Natural killer cell treated with Interleukin-12 subunit alpha and Interleukin-12 subunit beta and Interleukin-15 and Interleukin-18, amount 100 ng/mL, for 72 hours (primary cell): ENCODE results near the gene RBBP7. TPM values are rescaled to one million over a fixed set of nuclear protein-coding genes. Genes with fewer than 3 reads are reported as not detected.
A peak's percentile ranks its signal among the peaks of the same experiment; 100 is the strongest.

Experiments
- ATAC-seq, 2 donors: fragments of 150-1000 bp; cut with Tn5 transposase in 1 of 2; sonication (Bioruptor Pico), chemical (Tn5 transposase) in 1 of 2; 2 replicates each; pipeline ENCODE4 v1.10.0; 2021
- DNase-seq: peaks from one replicate; pipeline ENCODE4 v3.0.0; 2022; ENCODE audit warnings: low spot score
- H3K27ac Mint-ChIP-seq, 2 donors: 1 replicate in 1 of 2; 2 replicates in 1 of 2; pipeline ENCODE4 v1.8.0; 2022; ENCODE audit warnings: mixed read lengths in 2 of 2, mild to moderate bottlenecking in 1 of 2, moderate library complexity in 1 of 2
- H3K27me3 Mint-ChIP-seq, 2 donors: 1 replicate in 1 of 2; 2 replicates in 1 of 2; pipeline ENCODE4 v1.8.0; 2022; ENCODE audit warnings: mixed read lengths in 2 of 2
- H3K36me3 Mint-ChIP-seq: one replicate; pipeline ENCODE4 v1.8.0; 2022; ENCODE audit warnings: mixed read lengths
- H3K4me1 Mint-ChIP-seq, 2 donors: 1 replicate in 1 of 2; 2 replicates in 1 of 2; pipeline ENCODE4 v1.8.0; 2022; ENCODE audit warnings: low read depth in 2 of 2, mixed read lengths in 2 of 2, mild to moderate bottlenecking in 1 of 2
- H3K4me3 Mint-ChIP-seq: one replicate; pipeline ENCODE4 v1.8.0; 2022; ENCODE audit warnings: mixed read lengths
- H3K9me3 Mint-ChIP-seq: 2 replicates; pipeline ENCODE4 v1.8.0; 2022; ENCODE audit warnings: mixed read lengths
- total RNA-seq, 2 donors: library from RNA; stranded (reverse); gene quantifications; one replicate each; pipeline ENCODE4 v1.2.3, GENCODE V29; 2022

The RBBP7 gene
- 100 to 1,000 TPM; 131 to 157 TPM for total RNA-seq

DNA sequence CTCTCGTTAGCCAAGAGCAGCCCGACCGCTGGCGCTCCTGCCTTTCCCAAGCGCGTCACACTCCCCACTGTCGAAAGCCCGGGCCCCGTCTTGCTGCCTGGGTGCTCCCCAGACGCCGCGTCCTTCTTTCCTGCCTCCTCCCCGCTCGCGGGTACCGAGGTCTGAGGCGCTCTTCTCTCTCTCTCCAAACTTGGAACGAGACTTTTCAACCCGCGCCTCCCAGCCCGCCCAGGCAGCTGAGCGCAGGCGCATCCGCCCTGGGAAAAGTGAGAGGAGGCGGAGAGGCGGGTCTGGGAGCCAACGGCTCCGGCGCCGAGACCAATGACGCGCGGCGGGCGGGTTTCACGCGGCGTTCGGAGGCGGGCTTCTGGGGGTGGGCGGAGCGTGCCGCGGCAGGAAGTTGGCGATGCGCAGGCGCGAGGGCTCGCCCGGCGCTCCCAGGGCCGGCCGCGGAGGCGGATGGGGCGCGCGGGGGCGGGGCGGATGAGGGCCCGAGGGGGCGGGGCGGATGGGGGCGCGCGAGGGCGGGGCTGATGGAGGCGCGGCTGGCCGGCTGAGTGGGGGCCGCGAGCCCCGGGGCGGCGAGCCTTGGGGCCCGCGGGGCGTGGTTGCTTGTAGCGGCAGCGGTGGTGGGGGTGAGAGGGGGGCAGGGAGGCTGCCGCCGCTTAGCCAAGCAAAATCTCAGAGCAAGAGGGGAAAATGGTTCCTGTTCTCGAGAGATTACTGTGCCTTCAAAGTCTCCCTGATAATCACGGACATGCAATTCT, at the start of gene RBBP7:
RBBP7 (minus strand) TSS at position 268 of the 767 bp plus-strand sequence. CDS start 309 bp downstream, outside the sequence.
- H3K9me3 Mint-ChIP-seq, result no peaks in the 10 kb centered on the region
- peak within 1 kb of the TSS; percentile 94 to 98 for H3K27ac Mint-ChIP-seq
- peak; percentile 92 to 95 for ATAC-seq
- peaks cover 0 to 10% of the 10 kb centered on the region in 2 donors for H3K27me3 Mint-ChIP-seq
- peak within 1 kb of the TSS; percentile 97 for H3K4me3 Mint-ChIP-seq
- H3K4me1 Mint-ChIP-seq, result peaks cover 23 to 30% of the 10 kb centered on the region in 2 donors
- DNase-seq, result peak; percentile 97
- H3K36me3 Mint-ChIP-seq, result peaks cover 9% of the 10 kb centered on the region

DNA sequence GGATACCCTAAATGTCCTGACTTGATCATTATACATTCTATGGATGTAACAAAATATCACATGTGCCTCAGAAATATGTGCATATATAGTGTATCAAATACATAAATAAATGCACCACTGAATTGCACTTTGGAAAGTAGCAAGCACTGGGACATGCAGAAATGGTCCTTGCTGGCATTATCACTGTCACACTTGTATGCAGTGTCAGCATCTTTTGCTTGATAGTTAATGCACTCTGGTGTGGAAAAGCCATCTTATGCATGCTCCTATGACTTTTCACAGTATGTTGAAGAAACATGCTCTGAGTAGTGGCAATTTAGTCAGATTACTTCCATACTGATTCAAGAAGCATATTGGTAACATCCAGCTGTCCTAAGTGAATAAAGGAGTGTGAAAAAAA, 48.8 kb upstream of the RBBP7 start:
- H3K4me1 Mint-ChIP-seq, result no peaks in the 10 kb centered on the region
- no peak overlapping the region for H3K27ac Mint-ChIP-seq
- no peak for ATAC-seq
- no peaks in the 10 kb centered on the region for H3K9me3 Mint-ChIP-seq
- H3K27me3 Mint-ChIP-seq, result peaks cover 7 to 36% of the 10 kb centered on the region in 2 donors
- no peak for DNase-seq
- H3K4me3 Mint-ChIP-seq, result no peak overlapping the region
- no peaks in the 10 kb centered on the region for H3K36me3 Mint-ChIP-seq

DNA sequence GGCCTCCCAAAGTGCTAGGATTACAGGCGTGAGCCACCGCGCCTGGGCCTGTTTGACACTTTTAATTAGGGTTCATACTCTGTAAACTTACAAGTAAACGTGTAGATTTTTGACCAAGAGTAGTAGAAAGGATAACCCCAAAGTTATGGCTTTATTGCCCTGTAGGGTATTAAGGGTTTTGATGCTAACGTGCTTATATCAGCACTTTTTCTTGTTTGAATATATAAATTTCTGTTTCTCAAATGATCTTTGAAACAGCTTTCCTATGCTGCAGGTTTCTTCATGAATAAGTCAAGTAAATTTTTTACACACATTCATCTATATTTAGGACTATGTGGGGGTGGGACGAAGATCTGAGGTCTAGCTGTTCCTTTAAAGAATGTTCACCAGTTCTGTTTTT, 47.0 kb upstream of the RBBP7 start:
- ATAC-seq (no peak), DNase-seq (no peak)
- H3K4me3 Mint-ChIP-seq, result no peak overlapping the region
- H3K27me3 Mint-ChIP-seq, result peaks cover 7 to 29% of the 10 kb centered on the region in 2 donors
- no peaks in the 10 kb centered on the region for H3K4me1 Mint-ChIP-seq
- H3K27ac Mint-ChIP-seq, result no peak overlapping the region
- no peaks in the 10 kb centered on the region for H3K36me3 Mint-ChIP-seq
- H3K9me3 Mint-ChIP-seq, result no peaks in the 10 kb centered on the region

DNA sequence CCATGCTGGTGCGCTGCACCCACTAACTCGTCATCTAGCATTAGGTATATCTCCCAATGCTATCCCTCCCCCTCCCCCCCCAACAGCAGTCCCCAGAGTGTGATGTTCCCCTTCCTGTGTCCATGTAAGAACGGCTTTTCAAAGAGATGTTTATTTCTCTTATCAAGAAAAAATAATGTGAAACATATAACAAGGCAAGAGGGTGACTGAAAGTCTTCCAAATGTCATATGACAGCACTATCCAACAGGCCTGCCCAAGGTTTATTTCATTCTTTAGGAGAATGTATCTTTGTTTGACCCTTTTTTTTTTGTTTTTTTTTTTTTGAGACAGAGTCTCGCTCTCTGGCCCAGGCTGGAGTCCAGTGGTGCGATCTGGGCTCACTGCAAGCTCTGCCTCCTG, 46.4 kb upstream of the RBBP7 start:
- H3K27me3 Mint-ChIP-seq, result peaks cover 4 to 26% of the 10 kb centered on the region in 2 donors
- no peak overlapping the region for H3K4me3 Mint-ChIP-seq
- ATAC-seq, result no peak
- H3K36me3 Mint-ChIP-seq, result no peaks in the 10 kb centered on the region
- no peaks in the 10 kb centered on the region for H3K9me3 Mint-ChIP-seq
- no peak overlapping the region for H3K27ac Mint-ChIP-seq
- no peaks in the 10 kb centered on the region for H3K4me1 Mint-ChIP-seq
- DNase-seq, result no peak

DNA sequence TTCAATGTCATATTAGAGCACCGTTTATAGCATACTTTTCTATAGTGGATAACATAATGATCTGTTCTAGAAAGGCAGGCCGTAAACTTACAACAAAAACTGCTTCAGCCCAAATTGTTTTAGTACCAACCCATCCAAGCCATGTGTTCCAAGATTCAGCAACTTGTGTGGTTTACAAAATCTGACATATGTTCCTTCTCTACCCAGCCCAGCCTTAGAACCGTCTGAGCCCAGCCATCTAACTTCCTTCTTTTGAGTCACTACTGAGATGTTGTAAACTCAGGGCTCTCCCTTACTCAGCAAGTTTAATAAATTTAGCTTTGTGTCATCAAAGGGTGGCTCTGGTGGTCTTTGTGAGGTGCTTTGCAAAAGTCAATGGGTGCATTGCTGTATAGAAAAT, 43.9 kb upstream of the RBBP7 start:
- H3K4me3 Mint-ChIP-seq, result no peak overlapping the region
- H3K27ac Mint-ChIP-seq, result no peak overlapping the region
- peaks cover 0 to 19% of the 10 kb centered on the region in 2 donors for H3K27me3 Mint-ChIP-seq
- H3K9me3 Mint-ChIP-seq, result no peaks in the 10 kb centered on the region
- no peaks in the 10 kb centered on the region for H3K36me3 Mint-ChIP-seq
- DNase-seq, result no peak
- no peak for ATAC-seq
- H3K4me1 Mint-ChIP-seq, result no peaks in the 10 kb centered on the region

DNA sequence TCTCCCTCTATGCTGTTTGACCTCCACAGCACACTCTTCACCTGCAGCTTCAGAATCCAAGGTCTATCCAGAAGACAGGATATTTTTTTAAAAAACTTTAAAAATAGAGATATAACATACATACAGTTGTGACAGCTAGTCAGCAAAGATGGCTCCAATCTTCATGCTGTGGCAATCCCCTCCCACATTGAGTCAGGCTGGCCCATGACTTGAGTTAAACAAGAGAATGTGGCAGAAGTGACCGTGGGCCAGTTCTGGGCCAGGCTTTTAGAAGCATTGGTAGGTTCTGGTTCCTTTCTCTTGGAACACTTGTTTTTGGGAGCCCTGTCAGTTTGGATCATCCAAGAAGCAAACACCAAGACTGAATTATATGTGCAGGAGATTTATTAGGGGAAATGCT, 40.2 kb upstream of the RBBP7 start:
- ATAC-seq (no peak), DNase-seq (no peak)
- no peaks in the 10 kb centered on the region for H3K9me3 Mint-ChIP-seq
- no peak overlapping the region for H3K27ac Mint-ChIP-seq
- peaks cover 1 to 17% of the 10 kb centered on the region in 2 donors for H3K27me3 Mint-ChIP-seq
- no peak overlapping the region for H3K4me3 Mint-ChIP-seq
- no peaks in the 10 kb centered on the region for H3K36me3 Mint-ChIP-seq
- H3K4me1 Mint-ChIP-seq, result no peaks in the 10 kb centered on the region

DNA sequence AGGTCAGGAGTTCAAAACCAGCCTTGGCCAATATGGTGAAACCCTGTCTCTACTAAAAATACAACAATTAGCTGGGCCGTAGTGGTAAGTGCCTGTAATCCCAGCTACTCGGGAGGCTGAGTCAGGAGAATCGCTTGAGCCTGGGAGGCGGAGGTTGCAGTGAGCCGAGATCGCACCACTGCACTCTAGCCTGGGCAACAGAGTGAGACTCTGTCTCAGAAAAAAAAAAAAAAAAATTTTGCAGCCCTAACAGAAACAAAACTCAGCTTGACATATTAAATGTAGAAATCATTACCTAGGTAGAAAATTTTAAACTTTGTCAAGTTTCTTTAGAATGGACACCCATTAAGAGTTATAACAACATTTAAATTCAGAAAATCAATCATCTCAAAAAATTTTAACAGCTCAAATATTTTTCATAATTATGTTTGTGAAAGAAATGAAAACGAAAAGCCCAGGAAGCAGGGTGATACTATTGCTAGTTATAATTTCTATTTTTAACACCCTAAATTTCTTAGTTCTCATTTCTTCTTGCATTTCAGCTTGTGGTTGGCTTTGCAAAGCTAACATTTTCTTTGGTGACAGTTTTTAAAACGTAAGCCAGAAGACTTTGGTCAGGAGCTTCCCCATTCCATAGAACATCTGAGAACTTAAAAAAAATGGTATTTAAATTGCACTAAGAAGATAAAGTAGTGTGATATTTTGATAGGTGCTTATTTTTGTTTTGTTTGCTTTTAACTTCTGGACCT, 33.3 kb upstream of the RBBP7 start:
- Mint-ChIP-seq H3K27me3 (peaks cover 6 to 23% of the 10 kb centered on the region in 2 donors), H3K4me1 (no peaks in the 10 kb centered on the region), H3K36me3 (no peaks in the 10 kb centered on the region), H3K4me3 (no peak overlapping the region), H3K9me3 (no peaks in the 10 kb centered on the region), H3K27ac (no peak overlapping the region)
- ATAC-seq (no peak), DNase-seq (no peak)

DNA sequence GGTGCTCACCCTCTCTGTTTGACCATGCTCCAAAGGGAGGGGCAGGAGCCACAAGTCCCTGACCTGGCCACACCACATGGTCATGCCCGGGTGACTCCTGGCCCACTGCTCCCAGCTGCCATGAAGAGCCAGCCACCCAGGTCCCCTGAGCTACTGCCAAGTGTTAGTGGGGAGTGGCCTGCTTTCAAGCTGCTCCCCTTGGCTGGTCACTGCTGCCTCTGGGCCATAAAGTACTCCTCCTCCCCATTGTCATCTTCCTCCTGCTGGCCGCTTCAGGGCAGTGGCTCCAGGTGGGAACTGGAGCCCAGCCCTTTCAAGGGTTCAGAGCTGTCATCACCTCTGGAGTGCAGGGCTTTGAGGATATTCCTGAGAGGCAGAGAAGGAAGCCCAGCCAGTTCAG, 27.3 kb upstream of the RBBP7 start:
- DNase-seq (no peak), ATAC-seq (peak in 1 of 2 donors; percentile 50)
- Mint-ChIP-seq H3K27me3 (peaks cover 0 to 19% of the 10 kb centered on the region in 2 donors), H3K4me1 (peaks cover 4 to 5% of the 10 kb centered on the region in 2 donors), H3K9me3 (no peaks in the 10 kb centered on the region), H3K36me3 (no peaks in the 10 kb centered on the region), H3K27ac (no peak overlapping the region), H3K4me3 (no peak overlapping the region)

DNA sequence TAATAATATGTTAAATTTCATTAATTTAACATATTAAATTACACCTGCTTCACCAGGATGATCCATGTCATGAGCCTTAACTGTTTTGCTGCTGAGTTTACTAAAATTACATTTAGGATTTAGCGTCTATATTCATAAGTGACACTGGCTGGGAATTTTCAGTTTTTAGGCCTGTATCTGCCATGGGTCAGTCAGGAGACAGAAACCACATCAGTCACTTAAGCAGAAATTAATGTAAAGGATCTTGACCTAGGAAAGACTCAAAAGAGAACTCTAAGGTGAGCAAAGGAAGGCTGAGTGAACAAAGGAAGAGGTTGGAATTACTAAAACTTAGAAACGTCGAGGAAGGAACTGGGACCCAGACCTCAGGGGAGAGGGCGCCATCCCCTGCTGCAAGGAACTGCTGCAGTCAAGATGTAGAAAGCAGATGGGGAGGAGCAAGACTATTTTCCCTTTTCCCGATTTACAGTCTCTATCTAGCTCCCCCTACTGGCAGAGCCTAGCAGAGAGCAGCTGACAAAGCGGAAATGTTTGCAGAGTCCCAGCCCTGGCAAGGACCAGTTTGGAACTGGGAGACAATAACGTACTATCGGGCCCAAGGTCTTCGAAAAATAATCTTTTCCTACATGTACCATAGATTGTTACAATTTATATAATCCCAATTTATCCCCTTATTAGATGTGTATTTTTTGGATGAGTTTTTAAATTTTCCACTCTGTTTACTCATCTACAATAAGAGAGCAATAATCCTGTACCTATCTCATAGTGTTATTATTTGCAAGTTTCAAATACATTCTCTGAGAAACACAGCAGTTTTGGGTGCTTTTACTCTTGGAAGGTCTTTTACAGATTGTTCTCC, 22.6 kb upstream of the RBBP7 start:
- Mint-ChIP-seq H3K4me3 (no peak overlapping the region), H3K27ac (no peak overlapping the region), H3K27me3 (peaks cover 0 to 22% of the 10 kb centered on the region in 2 donors), H3K9me3 (no peaks in the 10 kb centered on the region), H3K36me3 (no peaks in the 10 kb centered on the region), H3K4me1 (peaks cover 5 to 6% of the 10 kb centered on the region in 2 donors)
- ATAC-seq, result peak; percentile 59 to 80
- DNase-seq, result peak; percentile 74

DNA sequence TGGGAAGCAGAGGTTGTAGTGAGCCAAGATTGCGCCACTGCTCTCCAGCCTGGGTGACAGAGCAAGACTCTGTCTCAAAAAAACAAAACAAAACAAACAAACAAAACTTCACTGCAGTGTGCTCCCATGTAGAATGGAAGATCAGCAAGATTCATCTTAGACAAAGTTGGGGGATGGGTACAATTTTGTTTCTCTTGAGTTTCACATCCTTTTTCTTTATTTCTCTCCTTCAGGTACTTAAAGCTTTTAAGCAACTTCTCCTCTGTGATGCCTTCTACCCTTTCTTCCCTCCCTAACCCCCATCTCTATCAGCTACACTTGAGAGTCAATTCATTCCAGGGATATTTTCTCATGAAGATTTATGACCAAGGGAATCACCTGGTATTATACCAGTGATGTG, 15.5 kb upstream of the RBBP7 start:
- Mint-ChIP-seq H3K36me3 (no peaks in the 10 kb centered on the region), H3K4me3 (no peak overlapping the region), H3K27me3 (peaks cover 0 to 26% of the 10 kb centered on the region in 2 donors), H3K27ac (no peak overlapping the region), H3K9me3 (no peaks in the 10 kb centered on the region), H3K4me1 (peaks cover 0 to 12% of the 10 kb centered on the region in 2 donors)
- no peak for ATAC-seq
- no peak for DNase-seq

DNA sequence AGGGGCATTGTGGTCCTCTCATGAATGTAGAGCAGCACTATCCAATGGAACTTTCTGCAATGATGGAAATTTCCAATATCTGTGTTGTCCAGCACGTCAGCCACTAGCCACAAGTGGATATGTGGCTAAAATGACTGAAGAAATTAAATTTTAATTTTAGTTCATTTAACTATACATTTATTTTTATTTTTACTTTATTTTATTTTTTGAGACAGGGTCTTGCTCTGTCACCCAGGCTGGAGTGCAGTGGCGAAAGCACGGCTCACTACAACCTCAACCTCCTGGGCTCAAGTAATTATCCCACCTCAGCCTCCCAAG, 13.3 kb upstream of the RBBP7 start:
- DNase-seq (no peak), ATAC-seq (no peak)
- no peaks in the 10 kb centered on the region for H3K36me3 Mint-ChIP-seq
- peak overlapping the region; percentile 84 for H3K4me3 Mint-ChIP-seq
- peaks cover 0 to 12% of the 10 kb centered on the region in 2 donors for H3K4me1 Mint-ChIP-seq
- H3K27me3 Mint-ChIP-seq, result peaks cover 0 to 20% of the 10 kb centered on the region in 2 donors
- peak overlapping the region in 1 of 2 donors; percentile 72 for H3K27ac Mint-ChIP-seq
- no peaks in the 10 kb centered on the region for H3K9me3 Mint-ChIP-seq

DNA sequence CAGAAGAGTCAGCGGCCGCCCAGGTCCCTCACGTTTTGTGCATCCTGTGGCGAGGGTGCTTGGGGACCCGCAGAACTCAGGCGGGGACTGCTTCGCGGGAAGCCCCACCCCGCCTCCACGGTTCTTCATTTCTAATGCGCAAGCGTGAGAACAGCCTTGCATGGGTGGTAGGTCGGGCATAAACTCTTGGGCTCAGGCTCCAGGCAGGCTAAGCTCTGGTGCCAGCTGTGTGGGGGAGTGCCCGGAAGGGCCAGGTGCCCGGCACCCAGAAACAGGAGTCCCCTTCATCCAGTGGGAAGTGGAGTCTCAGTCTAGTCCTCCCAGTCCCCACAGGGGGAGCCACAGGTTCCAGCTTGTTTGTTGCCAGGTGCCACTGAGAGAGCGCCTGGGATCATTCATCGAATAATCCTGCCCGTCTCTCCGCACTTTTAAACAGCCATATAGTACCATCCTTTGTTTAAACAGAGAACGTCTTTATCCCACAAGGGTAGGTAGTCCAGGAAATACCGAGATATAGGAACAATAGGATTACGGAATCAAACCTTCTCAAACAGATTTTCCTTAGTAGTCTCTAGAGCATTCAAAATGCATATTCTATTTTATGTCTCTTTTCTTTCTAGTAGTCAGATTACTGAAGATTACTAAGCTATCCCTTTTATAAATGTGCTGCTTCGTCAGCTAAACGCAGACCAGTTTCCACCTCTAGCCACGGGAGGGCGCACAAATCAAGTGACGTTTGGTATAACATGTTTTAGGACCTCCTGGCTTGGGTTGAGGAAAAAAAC, 12.7 kb upstream of the RBBP7 start:
- Mint-ChIP-seq H3K9me3 (no peaks in the 10 kb centered on the region), H3K4me3 (peak overlapping the region; percentile 84), H3K27me3 (peaks cover 0 to 14% of the 10 kb centered on the region in 2 donors), H3K27ac (peak overlapping the region; percentile 64 to 72), H3K4me1 (peaks cover 0 to 12% of the 10 kb centered on the region in 2 donors), H3K36me3 (no peaks in the 10 kb centered on the region)
- DNase-seq, result peak; percentile 70
- ATAC-seq, result peak; percentile 87

DNA sequence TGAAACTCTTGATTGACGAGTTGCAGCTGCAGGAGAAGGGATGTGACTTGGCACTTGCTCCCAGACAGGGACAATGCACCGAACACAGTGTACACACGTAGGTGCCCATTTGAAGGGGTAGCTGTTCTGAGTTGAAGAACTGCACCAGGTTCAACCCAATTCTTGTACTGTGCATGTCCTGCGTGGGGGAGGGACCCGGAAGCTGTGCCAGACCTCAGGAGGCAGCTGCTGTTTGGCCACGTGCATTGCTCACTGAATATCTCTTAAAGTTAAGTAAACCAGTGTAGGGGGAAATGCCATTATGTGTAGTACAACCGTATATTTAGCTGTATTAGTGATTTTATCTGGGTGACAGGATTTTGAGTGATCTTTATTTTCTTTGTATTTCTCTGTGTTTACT, 12.0 kb upstream of the RBBP7 start:
- Mint-ChIP-seq H3K27ac (peak overlapping the region in 1 of 2 donors; percentile 72), H3K4me3 (peak overlapping the region; percentile 84), H3K4me1 (peaks cover 0 to 12% of the 10 kb centered on the region in 2 donors), H3K27me3 (peaks cover 0 to 16% of the 10 kb centered on the region in 2 donors), H3K36me3 (no peaks in the 10 kb centered on the region), H3K9me3 (no peaks in the 10 kb centered on the region)
- DNase-seq, result no peak
- ATAC-seq, result peak; percentile 61 to 66
